ENCODE results near the gene FOXK1. TPM values are rescaled to one million over a fixed set of nuclear protein-coding genes. Genes with fewer than 3 reads are reported as not detected.

The FOXK1 gene
- total RNA-seq, 6 experiments from 2014 or later: 3.8 to 8.4 (median 6.9) TPM

DNA sequence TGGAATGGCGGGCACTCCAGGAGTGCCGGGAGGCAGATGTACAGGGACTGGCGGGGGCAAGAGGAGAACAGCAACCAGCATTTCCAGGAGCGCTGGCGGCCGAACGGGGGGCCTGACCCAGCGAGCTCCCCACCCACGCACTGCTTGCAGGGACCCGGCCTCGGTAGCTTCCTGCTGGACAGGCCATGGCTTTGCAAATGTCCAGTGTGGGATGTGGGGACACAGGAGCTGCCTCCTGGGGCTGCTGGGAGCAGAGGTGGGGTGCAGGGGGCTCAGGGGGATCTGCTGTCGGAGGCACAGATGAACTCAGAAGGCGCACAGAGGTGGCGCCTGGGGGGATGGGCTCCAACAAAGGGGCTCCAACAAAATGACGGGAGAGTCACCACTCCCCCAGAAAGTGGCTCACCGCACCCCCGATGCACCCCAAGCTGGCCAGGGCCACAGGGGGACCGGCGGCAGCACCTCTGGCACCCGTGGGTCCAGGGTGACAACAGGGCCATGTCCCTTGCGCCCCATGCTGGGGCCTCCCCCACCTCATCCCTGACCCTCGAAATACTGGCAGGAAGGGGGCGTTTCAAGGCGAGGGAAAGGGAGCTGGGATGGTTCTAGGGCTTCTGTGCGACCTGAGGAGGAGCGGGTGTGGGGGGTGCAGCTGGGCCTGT is 134.5 kb downstream of the FOXK1 start:
- H3K4me1 ChIP-seq: no peaks in the 10 kb centered on the region
- no peak overlapping the region for H3K27ac ChIP-seq
- no peaks in the 10 kb centered on the region for H3K9me3 ChIP-seq
- ATAC-seq: no peak
- no peak for DNase-seq
- WGBS (ENCODE audit: insufficient coverage, low coverage, low lambda C conversion rate, missing lambda C conversion rate): no CpG with 5 or more reads among the region's 26 CpGs
- H3K27me3 ChIP-seq: no peaks in the 10 kb centered on the region
- TF ChIP-seq, protein P1, sequence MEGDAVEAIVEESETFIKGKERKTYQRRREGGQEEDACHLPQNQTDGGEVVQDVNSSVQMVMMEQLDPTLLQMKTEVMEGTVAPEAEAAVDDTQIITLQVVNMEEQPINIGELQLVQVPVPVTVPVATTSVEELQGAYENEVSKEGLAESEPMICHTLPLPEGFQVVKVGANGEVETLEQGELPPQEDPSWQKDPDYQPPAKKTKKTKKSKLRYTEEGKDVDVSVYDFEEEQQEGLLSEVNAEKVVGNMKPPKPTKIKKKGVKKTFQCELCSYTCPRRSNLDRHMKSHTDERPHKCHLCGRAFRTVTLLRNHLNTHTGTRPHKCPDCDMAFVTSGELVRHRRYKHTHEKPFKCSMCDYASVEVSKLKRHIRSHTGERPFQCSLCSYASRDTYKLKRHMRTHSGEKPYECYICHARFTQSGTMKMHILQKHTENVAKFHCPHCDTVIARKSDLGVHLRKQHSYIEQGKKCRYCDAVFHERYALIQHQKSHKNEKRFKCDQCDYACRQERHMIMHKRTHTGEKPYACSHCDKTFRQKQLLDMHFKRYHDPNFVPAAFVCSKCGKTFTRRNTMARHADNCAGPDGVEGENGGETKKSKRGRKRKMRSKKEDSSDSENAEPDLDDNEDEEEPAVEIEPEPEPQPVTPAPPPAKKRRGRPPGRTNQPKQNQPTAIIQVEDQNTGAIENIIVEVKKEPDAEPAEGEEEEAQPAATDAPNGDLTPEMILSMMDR (IDR thresholded peaks at IDR 0.05): no peak
- no peak for TF ChIP-seq POLR2A (IDR thresholded peaks at IDR 0.05)
- intact Hi-C loops (cut with DNase I): no loop called here
- no peaks in the 10 kb centered on the region for H3K36me3 ChIP-seq
- H3K4me3 ChIP-seq: no peak overlapping the region

DNA sequence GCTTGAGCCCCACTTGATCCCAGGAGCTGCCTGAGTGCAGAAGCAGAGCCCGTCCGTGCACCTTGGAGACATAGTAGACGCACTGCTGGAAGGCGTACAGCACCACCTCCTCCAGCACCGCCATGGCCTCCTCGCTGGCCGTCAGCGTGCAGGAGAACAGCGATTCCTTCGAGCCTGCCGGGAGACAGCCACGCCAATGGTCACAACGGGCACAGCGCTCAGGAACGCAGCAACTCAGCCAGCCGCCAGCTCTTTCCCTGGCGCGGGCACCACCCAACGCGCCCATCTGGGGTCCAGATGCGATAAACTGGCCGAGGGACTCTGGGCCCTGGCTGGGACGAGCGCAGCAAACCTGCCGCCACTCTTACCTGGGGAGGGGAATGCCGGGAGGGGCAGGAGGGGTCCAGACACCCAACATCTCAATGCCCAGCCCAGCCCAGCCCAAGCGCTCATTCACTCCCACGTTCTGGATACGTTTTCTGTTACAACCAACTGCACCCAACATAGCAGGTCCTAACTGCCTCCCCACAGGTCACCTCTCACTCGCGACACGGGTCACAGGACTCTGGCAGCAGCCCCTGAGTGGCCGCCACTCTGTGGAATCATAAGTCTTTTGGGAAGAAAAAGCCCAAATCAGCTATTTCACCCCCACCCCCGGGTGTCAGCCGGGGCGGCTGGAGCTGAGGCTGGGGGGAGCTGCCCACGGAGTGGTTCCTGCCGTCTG is 135.2 kb downstream of the FOXK1 start:
- Histone ChIP-seq H3K4me3 (no peak overlapping the region), H3K4me1 (no peaks in the 10 kb centered on the region), H3K27me3 (no peaks in the 10 kb centered on the region), H3K36me3 (no peaks in the 10 kb centered on the region), H3K27ac (no peak overlapping the region), H3K9me3 (no peaks in the 10 kb centered on the region)
- 71% methylated on average over 11 of the region's 38 CpGs for WGBS (ENCODE audit: insufficient coverage, low coverage, low lambda C conversion rate, missing lambda C conversion rate)
- DNase-seq: peak in 1 of 3 donors; percentile 46
- TF ChIP-seq POLR2A (IDR thresholded peaks at IDR 0.05): no peak
- TF ChIP-seq, protein P1 (IDR thresholded peaks at IDR 0.05): no peak
- no peak for ATAC-seq
- intact Hi-C loops (cut with DNase I): no loop called here

DNA sequence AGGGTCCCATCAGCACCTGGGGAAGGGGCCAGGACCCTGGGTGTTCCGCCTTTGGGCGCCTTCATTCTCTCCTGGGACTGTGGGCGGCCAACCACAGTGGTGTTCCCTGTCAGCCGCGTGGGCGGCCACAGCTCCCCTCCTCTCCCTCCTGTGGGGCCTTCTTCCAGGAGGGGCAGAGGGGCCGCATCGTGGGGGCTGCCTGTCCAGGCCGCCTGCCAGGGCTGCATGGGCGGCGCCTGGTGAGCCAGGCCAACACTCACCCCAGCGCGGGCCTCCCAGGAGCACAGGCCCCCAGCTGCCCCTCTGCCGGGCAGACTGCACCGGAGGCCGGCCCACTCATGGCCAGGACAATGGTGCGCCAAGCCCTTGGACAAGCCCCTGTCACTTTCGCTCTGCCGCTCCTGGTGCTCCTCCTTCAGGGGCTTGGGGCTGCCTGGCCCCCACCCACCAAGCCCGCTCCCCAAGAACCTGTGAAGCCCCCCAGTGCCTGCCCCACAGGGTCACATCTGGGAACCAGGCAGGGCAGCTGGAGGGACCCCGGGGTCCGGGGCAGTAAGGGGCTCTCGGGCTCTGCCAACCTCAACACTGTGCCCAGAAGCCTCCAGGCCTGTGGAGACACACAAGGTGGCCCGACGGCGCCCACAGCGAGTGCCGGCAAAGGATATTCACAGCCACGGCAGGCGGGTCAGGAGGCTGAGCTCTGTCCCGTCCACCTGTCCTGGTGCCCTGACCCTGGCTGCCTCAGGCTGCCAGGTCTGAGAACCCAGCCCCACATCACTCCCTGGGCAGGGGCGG is 136.1 kb downstream of the FOXK1 start:
- intact Hi-C loops (cut with DNase I): no loop called here
- no peak overlapping the region for H3K27ac ChIP-seq
- H3K9me3 ChIP-seq: no peaks in the 10 kb centered on the region
- WGBS (ENCODE audit: insufficient coverage, low coverage, low lambda C conversion rate, missing lambda C conversion rate): no CpG with 5 or more reads among the region's 32 CpGs
- H3K36me3 ChIP-seq: no peaks in the 10 kb centered on the region
- DNase-seq (peak in 1 of 3 donors; percentile 47), ATAC-seq (peak in 1 of 4 donors; percentile 17)
- no peaks in the 10 kb centered on the region for H3K4me1 ChIP-seq
- H3K4me3 ChIP-seq: no peak overlapping the region
- H3K27me3 ChIP-seq: no peaks in the 10 kb centered on the region
- TF ChIP-seq POLR2A (IDR thresholded peaks at IDR 0.05): no peak
- TF ChIP-seq, protein P1 (IDR thresholded peaks at IDR 0.05): no peak

DNA sequence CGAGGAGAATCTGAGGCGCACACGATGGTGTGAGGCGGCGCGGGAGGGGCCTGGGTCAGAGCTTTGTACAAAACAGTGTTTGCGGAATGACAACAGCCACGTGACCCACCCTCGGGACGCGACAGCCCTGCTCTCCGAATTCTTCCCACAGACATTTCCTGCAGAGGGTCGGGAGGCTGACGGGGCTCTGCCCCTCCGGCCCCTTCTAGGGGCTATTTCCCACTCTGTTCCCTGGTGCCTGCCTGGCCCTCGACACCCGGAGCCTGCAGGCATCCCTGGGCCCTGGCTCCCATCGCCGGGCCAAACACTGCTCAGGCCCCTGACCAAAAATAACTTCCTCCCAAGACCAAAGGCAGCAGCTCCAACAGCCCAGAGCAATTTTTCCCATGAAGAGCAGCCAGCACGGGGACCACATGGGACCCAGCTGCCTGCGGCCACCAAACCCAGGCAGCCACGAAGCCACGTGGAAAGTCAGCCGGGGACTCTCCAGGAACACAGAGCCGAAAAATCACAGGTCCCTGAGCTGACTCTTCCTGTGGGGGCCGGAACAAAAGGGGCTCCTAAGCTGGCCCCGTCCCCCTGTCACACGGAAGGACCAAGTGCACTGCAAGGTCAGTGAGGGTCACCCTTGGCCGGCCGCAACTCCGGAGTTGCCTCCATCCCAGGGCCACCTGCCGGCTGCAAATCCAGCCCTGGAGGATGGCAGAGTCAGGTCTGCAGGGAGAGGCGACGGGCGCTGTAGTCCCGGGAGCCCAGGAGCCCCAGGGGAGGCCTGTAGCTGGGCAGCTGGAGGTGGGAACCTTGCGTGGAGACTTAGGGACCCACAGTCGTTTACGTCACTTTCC is 137.7 kb downstream of the FOXK1 start:
- DNase-seq (no peak), ATAC-seq (no peak)
- H3K36me3 ChIP-seq: no peaks in the 10 kb centered on the region
- no peaks in the 10 kb centered on the region for H3K9me3 ChIP-seq
- H3K27me3 ChIP-seq: no peaks in the 10 kb centered on the region
- no peaks in the 10 kb centered on the region for H3K4me1 ChIP-seq
- no peak overlapping the region for H3K4me3 ChIP-seq
- WGBS (ENCODE audit: insufficient coverage, low coverage, low lambda C conversion rate, missing lambda C conversion rate): no CpG with 5 or more reads among the region's 39 CpGs
- intact Hi-C loops (cut with DNase I): no loop called here
- no peak overlapping the region for H3K27ac ChIP-seq
- TF ChIP-seq, protein P1 (IDR thresholded peaks at IDR 0.05): no peak
- no peak for TF ChIP-seq POLR2A (IDR thresholded peaks at IDR 0.05)

Data from right lobe of liver (tissue), 6 donors.